GM12865 (cell line): Measurements from ENCODE around the gene IGF1.

ENCODE experiments used
- DNase-seq: peaks from one replicate; pipeline ENCODE4 v3.0.0; 2010; ENCODE audit warnings: low read depth
- H3K4me3 ChIP-seq: 2 replicates; pipeline ENCODE4 v1.5.1; 2011; ENCODE audit warnings: mild to moderate bottlenecking, low read depth, low read length, control low read depth
- CTCF ChIP-seq: IDR thresholded peaks from 2 replicates; pipeline ENCODE4 v1.5.1; 2011; ENCODE audit warnings: low read length, control low read depth, low read depth, inconsistent platforms; ENCODE audit not compliant: insufficient read depth; ENCODE audit errors: missing control alignments

Gene IGF1

GRCh38 chr12:102501773-102502172, 21.4 kb upstream of the IGF1 start:
- DNase-seq = no peak

GRCh38 chr12:102498471-102498870, 18.1 kb upstream of the IGF1 start:
- TF ChIP-seq CTCF = no peak
- DNase-seq = no peak
- no peak overlapping the region for H3K4me3 ChIP-seq

More at GRCh38 chr12:102501773-102502172, 21.4 kb upstream of the IGF1 start:
- no peak for TF ChIP-seq CTCF
- H3K4me3 ChIP-seq = no peak overlapping the region

GRCh38 chr12:102497743-102498142, 17.4 kb upstream of the IGF1 start:
- TF ChIP-seq CTCF = no peak
- no peak for DNase-seq
- no peak overlapping the region for H3K4me3 ChIP-seq

GRCh38 chr12:102496591-102496990, 16.2 kb upstream of the IGF1 start:
- no peak for TF ChIP-seq CTCF
- no peak overlapping the region for H3K4me3 ChIP-seq
- DNase-seq = no peak

- no peak for TF ChIP-seq CTCF
- H3K4me3 ChIP-seq = no peak overlapping the region
- no peak for DNase-seq
Observed at GRCh38 chr12:102487226-102487625, 6.9 kb upstream of the IGF1 start.

GRCh38 chr12:102486153-102486552, 5.8 kb upstream of the IGF1 start:
- DNase-seq = no peak
- H3K4me3 ChIP-seq = no peak overlapping the region
- no peak for TF ChIP-seq CTCF

- H3K4me3 ChIP-seq = peak overlapping the region; percentile 52
- TF ChIP-seq CTCF = peak; percentile 80
- DNase-seq = peak; percentile 92
Observed at GRCh38 chr12:102484428-102484958, 4.1 kb upstream of the IGF1 start.
